Activated gamma-delta T cell treated with anti-CD3 and anti-CD28 coated beads, Interleukin-2, amount 50 U/mL, for 16 hours (primary cell): ENCODE results near the gene CAMK2N1.
"Not testable (repeated sequence)": the region's sequence is repeated elsewhere in the genome, so short reads cannot be mapped to it uniquely, and the experiment has no call there.

Source experiments
- DNase-seq: peaks from one replicate; pipeline ENCODE4 v3.0.0-alpha.2; 2020; ENCODE audit warnings: low read depth

Gene CAMK2N1

GRCh38 chr1:20496725-20497383 is 10.8 kb upstream of the CAMK2N1 start:
- DNase-seq, result not testable (repeated sequence)

GRCh38 chr1:20496241-20496661 is 10.2 kb upstream of the CAMK2N1 start:
- no peak for DNase-seq

- no peak for DNase-seq
These were observed 9.7 kb upstream of the CAMK2N1 start for GRCh38 chr1:20495661-20496060.

- no peak for DNase-seq
These were observed 8.8 kb upstream of the CAMK2N1 start for GRCh38 chr1:20494609-20495311.

- peak; percentile 74 for DNase-seq
These were observed 8.0 kb upstream of the CAMK2N1 start for GRCh38 chr1:20493839-20494608.

GRCh38 chr1:20493309-20493708 is 7.3 kb upstream of the CAMK2N1 start:
- no peak for DNase-seq

- no peak for DNase-seq
These were observed 6.7 kb upstream of the CAMK2N1 start for GRCh38 chr1:20492751-20493150.

GRCh38 chr1:20491866-20492265 is 5.9 kb upstream of the CAMK2N1 start:
- no peak for DNase-seq

GRCh38 chr1:20491178-20491577 is 5.2 kb upstream of the CAMK2N1 start:
- no peak for DNase-seq

GRCh38 chr1:20487236-20487590 is 1.2 kb upstream of the CAMK2N1 start:
- no peak for DNase-seq

- no peak for DNase-seq
These were observed 636 bp upstream of the CAMK2N1 start for GRCh38 chr1:20486457-20487235.

GRCh38 chr1:20484519-20485462 is 1.2 kb downstream of the CAMK2N1 start:
- DNase-seq, result no peak

- no peak for DNase-seq
These were observed 2.0 kb downstream of the CAMK2N1 start for GRCh38 chr1:20483833-20484518.

GRCh38 chr1:20483098-20483832 is 2.7 kb downstream of the CAMK2N1 start:
- no peak for DNase-seq

- no peak for DNase-seq
These were observed 4.1 kb downstream of the CAMK2N1 start for GRCh38 chr1:20481643-20482498.

GRCh38 chr1:20480951-20481617 is 4.9 kb downstream of the CAMK2N1 start:
- DNase-seq, result no peak

GRCh38 chr1:20480243-20480944 is 5.6 kb downstream of the CAMK2N1 start:
- DNase-seq, result no peak

- DNase-seq, result no peak
These were observed 6.2 kb downstream of the CAMK2N1 start for GRCh38 chr1:20479840-20480239.
